ENCODE results near the gene PITX1.

- TF ChIP-seq CTCF (conservative IDR thresholded peaks at IDR 0.05; ENCODE audit: low read length) (no peak), EZH2phosphoT487 (IDR thresholded peaks at IDR 0.05; ENCODE audit: borderline replicate concordance, low read depth, low read length) (no peak)
Observed at GRCh38 chr5:135015942-135016341, 18.1 kb downstream of the PITX1 start.
